Liver (tissue), 3 donors: ENCODE results near the gene PLXNB2.
A peak's percentile ranks its signal among the peaks of the same experiment; 100 is the strongest.

Source experiments
- ATF3 ChIP-seq: IDR thresholded peaks from 2 replicates; pipeline ENCODE4 v1.6.1; 2016; ENCODE audit warnings: antibody characterized with exemption
- CTCF ChIP-seq: fragments of 150-350 bp; IDR thresholded peaks from 2 replicates; pipeline ENCODE4 v1.5.1; 2017; ENCODE audit warnings: improper control_type of control experiment, low read depth, low read length; ENCODE audit not compliant: missing input control
- FOXA2 ChIP-seq: IDR thresholded peaks from 2 replicates; pipeline ENCODE4 v1.6.1; 2016; ENCODE audit warnings: antibody characterized with exemption
- HNF4A ChIP-seq, 2 donors: conservative IDR thresholded peaks; 2 replicates each; pipeline ENCODE4 v1.6.1; 2016; ENCODE audit warnings: antibody characterized with exemption in 2 of 2, mild to moderate bottlenecking in 2 of 2
- JUND ChIP-seq, 2 donors: IDR thresholded peaks; 2 replicates each; pipeline ENCODE4 v1.6.1; 2016; ENCODE audit warnings: antibody characterized with exemption in 2 of 2
- RAD21 ChIP-seq, 2 donors: IDR thresholded peaks; 2 replicates each; pipeline ENCODE4 v1.6.1; 2016; ENCODE audit warnings: antibody characterized with exemption in 2 of 2, mild to moderate bottlenecking in 2 of 2
- SP1 ChIP-seq: IDR thresholded peaks from 2 replicates; pipeline ENCODE4 v1.6.1; 2018; ENCODE audit warnings: antibody characterized with exemption, mild to moderate bottlenecking
- TAF1 ChIP-seq: conservative IDR thresholded peaks from 2 replicates; pipeline ENCODE4 v1.6.1; 2016; ENCODE audit warnings: antibody characterized with exemption, mild to moderate bottlenecking
- YY1 ChIP-seq: IDR thresholded peaks from 2 replicates; pipeline ENCODE4 v1.6.1; 2016; ENCODE audit warnings: antibody characterized with exemption, mild to moderate bottlenecking
- TF ChIP-seq, protein P1 (sequence below): IDR thresholded peaks from 2 replicates; pipeline ENCODE4 v1.6.1; 2016; ENCODE audit warnings: antibody characterized with exemption
- TF ChIP-seq, protein P2 (sequence below): IDR thresholded peaks from 2 replicates; pipeline ENCODE4 v1.6.1; 2016; ENCODE audit warnings: antibody characterized with exemption, mild to moderate bottlenecking
- donor health status: healthy.
- donor health status: healthy.

GRCh38 chr22:50271519-50271970 lies 35.9 kb downstream of the PLXNB2 start:
- TF ChIP-seq CTCF (peak; percentile 6), SP1 (no peak), TAF1 (no peak), FOXA2 (no peak), JUND (IDR thresholded peaks at IDR 0.05) (no peak), YY1 (no peak), HNF4A (conservative IDR thresholded peaks at IDR 0.05) (no peak), ATF3 (no peak), RAD21 (IDR thresholded peaks at IDR 0.05) (no peak)
- TF ChIP-seq, protein P1, sequence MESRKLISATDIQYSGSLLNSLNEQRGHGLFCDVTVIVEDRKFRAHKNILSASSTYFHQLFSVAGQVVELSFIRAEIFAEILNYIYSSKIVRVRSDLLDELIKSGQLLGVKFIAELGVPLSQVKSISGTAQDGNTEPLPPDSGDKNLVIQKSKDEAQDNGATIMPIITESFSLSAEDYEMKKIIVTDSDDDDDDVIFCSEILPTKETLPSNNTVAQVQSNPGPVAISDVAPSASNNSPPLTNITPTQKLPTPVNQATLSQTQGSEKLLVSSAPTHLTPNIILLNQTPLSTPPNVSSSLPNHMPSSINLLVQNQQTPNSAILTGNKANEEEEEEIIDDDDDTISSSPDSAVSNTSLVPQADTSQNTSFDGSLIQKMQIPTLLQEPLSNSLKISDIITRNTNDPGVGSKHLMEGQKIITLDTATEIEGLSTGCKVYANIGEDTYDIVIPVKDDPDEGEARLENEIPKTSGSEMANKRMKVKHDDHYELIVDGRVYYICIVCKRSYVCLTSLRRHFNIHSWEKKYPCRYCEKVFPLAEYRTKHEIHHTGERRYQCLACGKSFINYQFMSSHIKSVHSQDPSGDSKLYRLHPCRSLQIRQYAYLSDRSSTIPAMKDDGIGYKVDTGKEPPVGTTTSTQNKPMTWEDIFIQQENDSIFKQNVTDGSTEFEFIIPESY = no peak
- TF ChIP-seq, protein P2, sequence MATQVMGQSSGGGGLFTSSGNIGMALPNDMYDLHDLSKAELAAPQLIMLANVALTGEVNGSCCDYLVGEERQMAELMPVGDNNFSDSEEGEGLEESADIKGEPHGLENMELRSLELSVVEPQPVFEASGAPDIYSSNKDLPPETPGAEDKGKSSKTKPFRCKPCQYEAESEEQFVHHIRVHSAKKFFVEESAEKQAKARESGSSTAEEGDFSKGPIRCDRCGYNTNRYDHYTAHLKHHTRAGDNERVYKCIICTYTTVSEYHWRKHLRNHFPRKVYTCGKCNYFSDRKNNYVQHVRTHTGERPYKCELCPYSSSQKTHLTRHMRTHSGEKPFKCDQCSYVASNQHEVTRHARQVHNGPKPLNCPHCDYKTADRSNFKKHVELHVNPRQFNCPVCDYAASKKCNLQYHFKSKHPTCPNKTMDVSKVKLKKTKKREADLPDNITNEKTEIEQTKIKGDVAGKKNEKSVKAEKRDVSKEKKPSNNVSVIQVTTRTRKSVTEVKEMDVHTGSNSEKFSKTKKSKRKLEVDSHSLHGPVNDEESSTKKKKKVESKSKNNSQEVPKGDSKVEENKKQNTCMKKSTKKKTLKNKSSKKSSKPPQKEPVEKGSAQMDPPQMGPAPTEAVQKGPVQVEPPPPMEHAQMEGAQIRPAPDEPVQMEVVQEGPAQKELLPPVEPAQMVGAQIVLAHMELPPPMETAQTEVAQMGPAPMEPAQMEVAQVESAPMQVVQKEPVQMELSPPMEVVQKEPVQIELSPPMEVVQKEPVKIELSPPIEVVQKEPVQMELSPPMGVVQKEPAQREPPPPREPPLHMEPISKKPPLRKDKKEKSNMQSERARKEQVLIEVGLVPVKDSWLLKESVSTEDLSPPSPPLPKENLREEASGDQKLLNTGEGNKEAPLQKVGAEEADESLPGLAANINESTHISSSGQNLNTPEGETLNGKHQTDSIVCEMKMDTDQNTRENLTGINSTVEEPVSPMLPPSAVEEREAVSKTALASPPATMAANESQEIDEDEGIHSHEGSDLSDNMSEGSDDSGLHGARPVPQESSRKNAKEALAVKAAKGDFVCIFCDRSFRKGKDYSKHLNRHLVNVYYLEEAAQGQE = no peak
